Upper lobe of right lung (tissue), 1 donor: ENCODE results near the gene VRK2. TPM values are rescaled to one million over a fixed set of nuclear protein-coding genes. Genes with fewer than 3 reads are reported as not detected.
"Not testable (repeated sequence)": the region's sequence is repeated elsewhere in the genome, so short reads cannot be mapped to it uniquely, and the experiment has no call there.

Experiments used
- ATAC-seq: fragments of 200-7000 bp; cut with Tn5 transposase; one replicate; pipeline ENCODE4 v1.9.1; 2020; ENCODE audit warnings: mild to moderate bottlenecking, moderate library complexity
- DNase-seq: peaks from one replicate; pipeline ENCODE4 v3.0.0-alpha.2; 2020
- H3K27ac ChIP-seq: fragments of 200-600 bp; one replicate; pipeline ENCODE4 v1.8.0; 2022
- H3K27me3 ChIP-seq: fragments of 200-600 bp; one replicate; pipeline ENCODE4 v1.8.0; 2022; ENCODE audit warnings: mild to moderate bottlenecking
- H3K36me3 ChIP-seq: fragments of 200-600 bp; one replicate; pipeline ENCODE4 v1.8.0; 2022
- H3K4me1 ChIP-seq: fragments of 200-600 bp; one replicate; pipeline ENCODE4 v1.8.0; 2022
- H3K4me3 ChIP-seq: fragments of 200-600 bp; one replicate; pipeline ENCODE4 v1.8.0; 2022; ENCODE audit warnings: mild to moderate bottlenecking
- H3K9me3 ChIP-seq: fragments of 200-600 bp; one replicate; pipeline ENCODE4 v1.8.0; 2022
- intact Hi-C: fragments of 100-400 bp; cut with DNase I; formaldehyde crosslinking; loops from one replicate; pipeline ENCODE4 v1.11.0; 2022
- total RNA-seq: library from RNA; stranded (reverse); fragmentation: NEBNext Ultra II Directional; extraction: Animal tissue kit (Norgen Biotek cat#: 25700); gene quantifications from one replicate; pipeline ENCODE4 v1.2.1, GENCODE V29; 2021
- TF ChIP-seq, protein P1 (sequence below): fragments of 200-600 bp; IDR thresholded peaks from one replicate; pipeline ENCODE4 v1.8.0; 2022; ENCODE audit warnings: antibody characterized with exemption
- donor health status: DM: no; HTN: yes; CAD: no; lungs with severe emphysema.

The VRK2 gene
- total RNA-seq, 1 donor from 2014 or later: 23.8 TPM

DNA sequence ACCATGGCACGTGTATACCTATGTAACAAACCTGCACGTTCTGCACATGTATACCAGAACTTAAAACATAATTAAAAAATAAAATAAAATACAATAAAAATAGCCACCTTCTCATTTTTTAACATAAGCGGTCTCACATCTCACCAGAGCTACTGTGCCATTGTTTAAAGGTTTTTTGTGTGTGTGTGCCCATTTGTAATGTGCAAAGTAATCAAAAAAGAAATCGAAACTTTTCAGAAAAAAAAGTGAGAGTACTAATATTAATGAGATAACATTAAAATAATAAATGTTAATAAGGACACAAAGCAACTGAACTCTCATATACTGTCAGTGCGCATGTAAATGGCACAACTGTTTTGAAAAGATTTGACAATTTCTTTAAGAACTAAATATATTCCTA is 134.0 kb downstream of the VRK2 start:
- Histone ChIP-seq H3K27me3 (no peaks in the 10 kb centered on the region), H3K4me1 (no peaks in the 10 kb centered on the region), H3K9me3 (no peaks in the 10 kb centered on the region), H3K27ac (no peak overlapping the region), H3K4me3 (no peak overlapping the region), H3K36me3 (no peaks in the 10 kb centered on the region)
- intact Hi-C loops: no loop called here
- DNase-seq (no peak), ATAC-seq (no peak)
- TF ChIP-seq, protein P1, sequence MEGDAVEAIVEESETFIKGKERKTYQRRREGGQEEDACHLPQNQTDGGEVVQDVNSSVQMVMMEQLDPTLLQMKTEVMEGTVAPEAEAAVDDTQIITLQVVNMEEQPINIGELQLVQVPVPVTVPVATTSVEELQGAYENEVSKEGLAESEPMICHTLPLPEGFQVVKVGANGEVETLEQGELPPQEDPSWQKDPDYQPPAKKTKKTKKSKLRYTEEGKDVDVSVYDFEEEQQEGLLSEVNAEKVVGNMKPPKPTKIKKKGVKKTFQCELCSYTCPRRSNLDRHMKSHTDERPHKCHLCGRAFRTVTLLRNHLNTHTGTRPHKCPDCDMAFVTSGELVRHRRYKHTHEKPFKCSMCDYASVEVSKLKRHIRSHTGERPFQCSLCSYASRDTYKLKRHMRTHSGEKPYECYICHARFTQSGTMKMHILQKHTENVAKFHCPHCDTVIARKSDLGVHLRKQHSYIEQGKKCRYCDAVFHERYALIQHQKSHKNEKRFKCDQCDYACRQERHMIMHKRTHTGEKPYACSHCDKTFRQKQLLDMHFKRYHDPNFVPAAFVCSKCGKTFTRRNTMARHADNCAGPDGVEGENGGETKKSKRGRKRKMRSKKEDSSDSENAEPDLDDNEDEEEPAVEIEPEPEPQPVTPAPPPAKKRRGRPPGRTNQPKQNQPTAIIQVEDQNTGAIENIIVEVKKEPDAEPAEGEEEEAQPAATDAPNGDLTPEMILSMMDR: no peak

DNA sequence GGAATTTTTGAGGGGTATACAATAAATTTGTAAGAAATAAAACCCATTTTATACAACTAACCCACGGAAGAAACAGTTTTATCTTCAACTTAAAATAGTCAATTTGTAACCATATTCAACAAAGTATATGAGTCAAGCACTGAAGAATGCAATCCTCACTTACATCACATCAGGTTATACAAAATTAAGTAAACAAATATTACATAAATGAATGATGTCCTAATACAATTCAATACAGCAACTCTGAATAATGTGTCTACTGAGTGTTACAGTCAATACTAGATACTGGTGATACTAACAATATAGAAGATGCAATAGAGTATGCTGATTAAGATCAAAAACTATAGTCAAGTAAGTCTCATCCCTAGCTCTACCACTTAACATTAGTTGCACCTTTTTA is 135.9 kb downstream of the VRK2 start:
- H3K9me3 ChIP-seq: no peaks in the 10 kb centered on the region
- H3K36me3 ChIP-seq: no peaks in the 10 kb centered on the region
- no peak for ATAC-seq
- no peaks in the 10 kb centered on the region for H3K4me1 ChIP-seq
- H3K27ac ChIP-seq: no peak overlapping the region
- H3K4me3 ChIP-seq: no peak overlapping the region
- DNase-seq: no peak
- H3K27me3 ChIP-seq: no peaks in the 10 kb centered on the region
- intact Hi-C loops: no loop called here
- TF ChIP-seq, protein P1: no peak

DNA sequence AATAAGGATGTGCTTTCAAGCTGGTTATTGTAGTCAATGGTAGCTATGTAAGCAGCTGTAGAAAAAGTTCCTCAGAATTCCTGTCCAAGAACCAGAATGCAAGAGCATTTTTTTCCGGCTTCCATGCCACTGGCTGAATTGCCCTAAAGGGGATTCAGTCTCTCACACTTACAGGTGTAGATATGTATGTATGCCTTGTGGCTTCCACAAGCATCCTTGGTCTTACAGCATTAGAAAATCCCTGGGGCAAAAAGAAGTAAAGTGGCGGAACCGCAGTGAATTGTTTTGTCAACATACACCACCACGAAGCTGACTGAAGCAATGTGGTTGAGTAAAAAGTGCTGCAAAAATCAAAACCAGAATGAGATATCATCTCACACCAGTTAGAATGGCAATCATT is 139.9 kb downstream of the VRK2 start:
- ATAC-seq (no peak), DNase-seq (no peak)
- no peaks in the 10 kb centered on the region for H3K4me1 ChIP-seq
- H3K27ac ChIP-seq: no peak overlapping the region
- no peaks in the 10 kb centered on the region for H3K27me3 ChIP-seq
- H3K9me3 ChIP-seq: no peaks in the 10 kb centered on the region
- TF ChIP-seq, protein P1: no peak
- H3K36me3 ChIP-seq: no peaks in the 10 kb centered on the region
- no peak overlapping the region for H3K4me3 ChIP-seq
- intact Hi-C loops: no loop called here

DNA sequence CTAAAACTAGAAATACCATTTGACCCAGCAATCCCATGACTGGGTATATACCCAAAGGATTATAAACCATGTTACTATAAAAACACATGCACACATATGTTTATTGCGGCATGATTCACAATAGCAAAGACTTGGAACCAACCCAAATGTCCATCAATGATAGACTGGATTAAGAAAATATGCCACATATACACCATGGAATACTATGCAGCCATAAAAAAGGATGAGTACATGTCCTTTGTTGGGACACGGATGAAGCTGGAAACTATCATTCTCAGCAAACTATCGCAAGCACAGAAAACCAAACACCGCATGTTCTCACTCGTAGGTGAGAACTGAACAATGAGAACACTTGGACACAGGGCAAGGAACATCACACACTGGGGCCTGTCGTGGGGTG is 140.4 kb downstream of the VRK2 start:
- H3K4me3 ChIP-seq, H3K27ac ChIP-seq, ATAC-seq, H3K36me3 ChIP-seq, H3K27me3 ChIP-seq, H3K9me3 ChIP-seq, H3K4me1 ChIP-seq, DNase-seq, intact Hi-C loops: not testable (repeated sequence)

DNA sequence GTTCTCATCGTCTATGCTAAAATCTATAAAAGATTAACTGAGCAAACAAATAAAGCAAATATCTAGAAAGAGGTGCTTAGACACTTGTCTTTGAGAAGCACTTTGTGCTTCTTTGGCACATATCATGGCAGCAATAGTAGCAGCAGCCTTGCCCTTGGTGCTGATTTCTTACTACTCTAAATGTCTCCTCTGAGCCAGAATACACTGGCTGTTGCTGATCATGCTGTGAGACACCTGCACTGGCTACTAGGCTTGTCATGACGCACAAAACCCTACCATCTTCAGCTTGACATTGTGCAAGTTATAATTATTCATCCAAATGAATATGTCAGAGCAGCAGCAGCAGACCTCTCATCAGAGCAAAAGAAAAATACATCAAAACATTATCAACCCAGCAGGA is 147.9 kb downstream of the VRK2 start:
- TF ChIP-seq, protein P1: no peak
- intact Hi-C loops: no loop called here
- ATAC-seq (no peak), DNase-seq (no peak)
- no peaks in the 10 kb centered on the region for H3K9me3 ChIP-seq
- no peaks in the 10 kb centered on the region for H3K4me1 ChIP-seq
- H3K36me3 ChIP-seq: peaks cover 7% of the 10 kb centered on the region
- H3K4me3 ChIP-seq: no peak overlapping the region
- H3K27ac ChIP-seq: no peak overlapping the region
- no peaks in the 10 kb centered on the region for H3K27me3 ChIP-seq

DNA sequence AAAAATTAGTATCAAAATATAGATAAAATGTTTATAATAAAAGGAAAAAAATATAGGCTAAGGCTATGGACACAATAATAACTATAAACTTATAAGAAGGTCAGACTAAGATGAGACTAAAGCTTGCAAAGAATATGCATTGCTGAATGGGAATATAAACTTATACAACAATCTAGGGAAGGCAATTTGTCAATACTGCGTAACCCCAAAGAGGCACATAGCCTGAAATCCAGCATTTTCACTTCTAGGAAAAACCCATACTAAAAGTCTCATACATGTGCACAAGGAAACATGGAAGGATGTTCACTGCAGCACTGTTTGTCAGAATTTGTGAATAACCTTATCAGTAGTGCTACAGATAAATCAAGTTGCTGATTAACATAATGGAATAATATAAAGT is 149.1 kb downstream of the VRK2 start:
- H3K27me3 ChIP-seq: no peaks in the 10 kb centered on the region
- H3K4me3 ChIP-seq: no peak overlapping the region
- peaks cover 7% of the 10 kb centered on the region for H3K36me3 ChIP-seq
- no peaks in the 10 kb centered on the region for H3K9me3 ChIP-seq
- DNase-seq (no peak), ATAC-seq (no peak)
- no peaks in the 10 kb centered on the region for H3K4me1 ChIP-seq
- intact Hi-C loops: no loop called here
- TF ChIP-seq, protein P1: no peak
- H3K27ac ChIP-seq: no peak overlapping the region
